OCI-LY7 (cell line): ENCODE measurements around the gene PTPMT1. TPM values are rescaled to one million over a fixed set of nuclear protein-coding genes. Genes with fewer than 3 reads are reported as not detected.
"Not testable (repeated sequence)": the region's sequence is repeated elsewhere in the genome, so short reads cannot be mapped to it uniquely, and the experiment has no call there.

ENCODE experiments used
- BruUV-seq: library from RNA; stranded (reverse); fragments of 400-500 nt; replicated peaks from 2 replicates; lab custom pipeline; 2021; lab: Mats Ljungman, UMichigan
- CTCF ChIA-PET: fragments of 300-600 bp; sonication (Branson Sonifier 250); formaldehyde crosslinking; loops from one replicate; lab custom pipeline; 2022; ENCODE audit warnings: antibody characterized with exemption; ENCODE audit not compliant: unreplicated experiment; lab: Charles Lee
- POLR2A ChIA-PET: fragments of 300-600 bp; sonication (Branson Sonifier 250); formaldehyde crosslinking; loops from one replicate; lab custom pipeline; 2022; ENCODE audit warnings: antibody characterized with exemption; lab: Charles Lee
- DNase-seq: peaks from one replicate; pipeline ENCODE4 v3.0.0-alpha.2; 2015; ENCODE audit warnings: low spot score
- H2AFZ ChIP-seq: fragments of 200-600 bp; sonication (generic), shearing (Covaris generic); 2 replicates; pipeline ENCODE4 v1.6.1; 2014; ENCODE audit warnings: mild to moderate bottlenecking, antibody characterized with exemption, low read length, moderate library complexity
- H3K27ac ChIP-seq: fragments of 200-600 bp; sonication (generic); 2 replicates; pipeline ENCODE4 v1.5.1; 2014; ENCODE audit warnings: mixed run types, low read depth, mild to moderate bottlenecking, moderate library complexity, low read length, inconsistent platforms; ENCODE audit not compliant: poor library complexity, severe bottlenecking
- H3K36me3 ChIP-seq: fragments of 200-600 bp; sonication (generic); 2 replicates; pipeline ENCODE4 v1.6.1; 2014; ENCODE audit warnings: mild to moderate bottlenecking, antibody characterized with exemption, low read length, moderate library complexity, mixed read lengths; ENCODE audit not compliant: insufficient read depth
- H3K4me1 ChIP-seq: fragments of 200-600 bp; sonication (generic); 2 replicates; pipeline ENCODE4 v1.5.1; 2014; ENCODE audit warnings: mild to moderate bottlenecking, low read length; ENCODE audit not compliant: insufficient read depth, poor library complexity, severe bottlenecking
- H3K4me2 ChIP-seq: fragments of 200-600 bp; sonication (generic); 2 replicates; pipeline ENCODE4 v1.6.1; 2014; ENCODE audit warnings: mild to moderate bottlenecking, low read length
- H3K4me3 ChIP-seq: fragments of 200-600 bp; sonication (generic); 2 replicates; pipeline ENCODE4 v1.5.1; 2014; ENCODE audit warnings: mild to moderate bottlenecking, low read depth, low read length; ENCODE audit not compliant: poor library complexity, severe bottlenecking
- H3K79me2 ChIP-seq: fragments of 200-600 bp; sonication (generic); 2 replicates; pipeline ENCODE4 v1.6.1; 2016; ENCODE audit warnings: low read depth, mild to moderate bottlenecking, low read length, moderate library complexity, mixed read lengths; ENCODE audit not compliant: insufficient read depth
- H3K9me2 ChIP-seq: fragments of 200-600 bp; sonication (generic); 2 replicates; pipeline ENCODE4 v1.6.1; 2016; ENCODE audit warnings: mild to moderate bottlenecking, low read length, mixed read lengths; ENCODE audit not compliant: insufficient read depth
- H3K9me3 ChIP-seq: fragments of 200-600 bp; sonication (generic); 2 replicates; pipeline ENCODE4 v1.6.1; 2014; ENCODE audit warnings: mild to moderate bottlenecking, mixed run types, low read length, mixed read lengths
- H4K20me1 ChIP-seq: fragments of 200-600 bp; sonication (generic); 2 replicates; pipeline ENCODE4 v1.6.1; 2014; ENCODE audit warnings: mild to moderate bottlenecking, antibody characterized with exemption, low read length, moderate library complexity, mixed read lengths; ENCODE audit not compliant: insufficient read depth
- EZH2phosphoT487 ChIP-seq: fragments of 200-600 bp; sonication (generic); IDR thresholded peaks from 2 replicates; pipeline ENCODE4 v1.6.1; 2018; ENCODE audit warnings: low read depth, borderline replicate concordance, mild to moderate bottlenecking, mixed run types, antibody characterized with exemption, low read length, moderate library complexity, mixed read lengths
- intact Hi-C: fragments of 100-400 bp; cut with micrococcal nuclease; formaldehyde crosslinking; loops from one replicate; pipeline ENCODE4 v1.10.0; 2022; ENCODE audit not compliant: unreplicated experiment
- total RNA-seq, 2 experiments: library from RNA; depleted of rRNA in 1 of 2; stranded (reverse); fragments of >200 nt in 1 of 2; shearing (Covaris generic) in 1 of 2; gene quantifications; 2 replicates each; pipeline ENCODE4 v1.2.3, GENCODE V29; 2014 to 2022
- TF ChIP-seq, protein P1 (sequence below): fragments of 200-600 bp; sonication (generic); conservative IDR thresholded peaks from 2 replicates; pipeline ENCODE4 v1.5.1; 2014; ENCODE audit warnings: mild to moderate bottlenecking, antibody characterized with exemption, low read length, moderate library complexity, mixed read lengths

PTPMT1 gene
- total RNA-seq, 2 experiments from 2014 or later, result 27.6 to 52.6 TPM

DNA sequence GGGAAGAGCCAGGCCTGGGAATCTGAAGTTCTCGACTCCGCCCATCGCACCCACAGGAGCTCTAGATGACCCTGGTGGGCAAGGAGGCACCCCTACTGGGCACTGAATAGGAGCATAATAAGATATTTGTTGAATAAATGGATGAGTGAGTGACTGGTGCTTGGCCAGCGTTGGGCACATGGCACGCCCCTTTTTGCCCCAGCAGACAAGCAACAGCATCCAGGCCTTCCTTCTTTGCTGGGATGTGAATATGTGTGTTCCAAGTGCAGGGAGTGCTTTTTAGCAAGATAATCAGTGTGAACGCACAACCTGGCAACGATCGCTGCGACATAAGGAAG lies 12.0 kb upstream of the PTPMT1 start:
- peaks cover 29% of the 10 kb centered on the region for H3K4me1 ChIP-seq
- BruUV-seq, result no TSS peak
- peak overlapping the region; percentile 86 for H3K4me2 ChIP-seq
- no peaks in the 10 kb centered on the region for H3K9me2 ChIP-seq
- intact Hi-C loops, result loop anchor here (1.0 to 2.0 kb wide), 2 partner anchors 26 to 299 kb away; partner anchors contain the start of gene NDUFS3
- H3K27ac ChIP-seq, result no peak overlapping the region
- peak overlapping the region; percentile 90 for H2AFZ ChIP-seq
- no peaks in the 10 kb centered on the region for H3K9me3 ChIP-seq
- H3K4me3 ChIP-seq, result peak overlapping the region; percentile 89
- peaks cover 17% of the 10 kb centered on the region; the same call in 1 of the 2 replicates for H4K20me1 ChIP-seq
- peaks cover 34% of the 10 kb centered on the region for H3K36me3 ChIP-seq
- TF ChIP-seq, protein P1, sequence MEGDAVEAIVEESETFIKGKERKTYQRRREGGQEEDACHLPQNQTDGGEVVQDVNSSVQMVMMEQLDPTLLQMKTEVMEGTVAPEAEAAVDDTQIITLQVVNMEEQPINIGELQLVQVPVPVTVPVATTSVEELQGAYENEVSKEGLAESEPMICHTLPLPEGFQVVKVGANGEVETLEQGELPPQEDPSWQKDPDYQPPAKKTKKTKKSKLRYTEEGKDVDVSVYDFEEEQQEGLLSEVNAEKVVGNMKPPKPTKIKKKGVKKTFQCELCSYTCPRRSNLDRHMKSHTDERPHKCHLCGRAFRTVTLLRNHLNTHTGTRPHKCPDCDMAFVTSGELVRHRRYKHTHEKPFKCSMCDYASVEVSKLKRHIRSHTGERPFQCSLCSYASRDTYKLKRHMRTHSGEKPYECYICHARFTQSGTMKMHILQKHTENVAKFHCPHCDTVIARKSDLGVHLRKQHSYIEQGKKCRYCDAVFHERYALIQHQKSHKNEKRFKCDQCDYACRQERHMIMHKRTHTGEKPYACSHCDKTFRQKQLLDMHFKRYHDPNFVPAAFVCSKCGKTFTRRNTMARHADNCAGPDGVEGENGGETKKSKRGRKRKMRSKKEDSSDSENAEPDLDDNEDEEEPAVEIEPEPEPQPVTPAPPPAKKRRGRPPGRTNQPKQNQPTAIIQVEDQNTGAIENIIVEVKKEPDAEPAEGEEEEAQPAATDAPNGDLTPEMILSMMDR, result peak; percentile 43; the same call in 1 of the 2 replicates
- no peak for TF ChIP-seq EZH2phosphoT487
- H3K79me2 ChIP-seq, result peaks cover 45% of the 10 kb centered on the region
- CTCF ChIA-PET, result interaction anchor here (0.6 kb wide), 2 partner anchors 18 to 24 kb away, joined by 3 to 4 read pairs; no protein-coding TSS in a partner anchor
- POLR2A ChIA-PET, result interaction anchor here (0.5 to 2.5 kb wide), 5 partner anchors 13 to 301 kb away, joined by 3 to 13 read pairs (median 5); no protein-coding TSS in a partner anchor
- no peak for DNase-seq

DNA sequence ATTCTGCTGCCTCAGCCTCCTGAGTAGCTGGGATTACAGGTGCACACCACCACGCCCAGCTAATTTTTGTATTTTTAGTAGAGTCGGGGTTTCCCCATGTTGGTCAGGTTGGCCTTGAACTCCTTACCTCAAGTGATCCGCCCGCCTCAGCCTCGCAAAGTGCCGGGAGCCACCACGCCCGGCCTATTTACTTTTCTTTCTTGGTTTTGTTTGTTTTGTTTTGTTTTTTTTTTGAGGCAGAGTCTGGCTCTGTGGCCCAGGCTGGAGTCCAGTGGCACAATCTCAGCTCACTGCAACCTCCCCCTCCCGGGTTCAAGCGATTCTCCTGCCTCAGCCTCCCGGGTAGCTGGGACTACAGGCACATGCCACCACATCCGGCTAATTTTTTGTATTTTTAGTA lies 8.4 kb upstream of the PTPMT1 start:
- H3K4me2 ChIP-seq, H4K20me1 ChIP-seq, H2AFZ ChIP-seq, CTCF ChIA-PET, intact Hi-C loops, H3K9me2 ChIP-seq, BruUV-seq, H3K4me1 ChIP-seq, H3K4me3 ChIP-seq, H3K36me3 ChIP-seq, H3K27ac ChIP-seq, DNase-seq, H3K79me2 ChIP-seq, H3K9me3 ChIP-seq: not testable (repeated sequence)
- POLR2A ChIA-PET, result interaction anchor here (0.7 to 1.2 kb wide), 2 partner anchors 8 to 22 kb away, joined by 3 to 4 read pairs; partner anchors contain the start of genes KBTBD4 and NDUFS3

- intact Hi-C loops, result no loop called here
- H3K36me3 ChIP-seq, result no peaks in the 10 kb centered on the region
- no peak overlapping the region for H3K27ac ChIP-seq
- DNase-seq, result no peak
- no peak overlapping the region for H2AFZ ChIP-seq
- no peaks in the 10 kb centered on the region for H3K9me2 ChIP-seq
- no peaks in the 10 kb centered on the region for H3K9me3 ChIP-seq
- H4K20me1 ChIP-seq, result no peaks in the 10 kb centered on the region
- no peak for TF ChIP-seq EZH2phosphoT487
- TF ChIP-seq, protein P1, result no peak
- BruUV-seq, result no TSS peak
- POLR2A ChIA-PET, result interaction anchor here (0.5 to 0.9 kb wide), 3 partner anchors 8 to 26 kb away, joined by 3 read pairs; no protein-coding TSS in a partner anchor
- peaks cover 5% of the 10 kb centered on the region for H3K4me1 ChIP-seq
- no peaks in the 10 kb centered on the region for H3K79me2 ChIP-seq
- no peak overlapping the region for H3K4me2 ChIP-seq
- H3K4me3 ChIP-seq, result no peak overlapping the region
- CTCF ChIA-PET, result no interaction called here
Measured at GRCh38 chr11:47558695-47559094, 6.7 kb upstream of the PTPMT1 start.
